ENCODE measurements around the gene RASGRP4.
A peak's percentile ranks its signal among the peaks of the same experiment; 100 is the strongest.
"Not testable (repeated sequence)": the region's sequence is repeated elsewhere in the genome, so short reads cannot be mapped to it uniquely, and the experiment has no call there.

Gene RASGRP4

DNA sequence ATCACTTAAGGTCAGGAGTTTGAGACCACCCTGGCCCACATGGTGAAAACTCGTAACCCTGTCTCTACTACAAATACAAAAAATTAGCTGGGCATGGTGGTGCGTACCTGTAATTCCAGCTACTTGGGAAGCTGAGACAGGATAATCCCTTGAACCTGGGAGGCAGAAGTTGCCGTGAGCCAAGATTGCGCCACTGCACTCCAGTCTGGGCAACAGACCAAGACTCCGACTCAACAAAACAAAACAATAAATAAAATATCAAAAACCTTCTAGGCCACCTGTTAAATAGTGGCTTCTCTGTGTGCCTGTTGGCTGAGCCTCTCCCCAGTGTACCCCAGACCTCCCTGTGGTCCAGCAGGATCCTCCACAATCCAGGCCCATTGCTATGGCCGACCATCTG, 54.9 kb downstream of the RASGRP4 start:
- DNase-seq (ENCODE audit: low read depth in 2 of 2), result no peak
- TF ChIP-seq, protein P1, sequence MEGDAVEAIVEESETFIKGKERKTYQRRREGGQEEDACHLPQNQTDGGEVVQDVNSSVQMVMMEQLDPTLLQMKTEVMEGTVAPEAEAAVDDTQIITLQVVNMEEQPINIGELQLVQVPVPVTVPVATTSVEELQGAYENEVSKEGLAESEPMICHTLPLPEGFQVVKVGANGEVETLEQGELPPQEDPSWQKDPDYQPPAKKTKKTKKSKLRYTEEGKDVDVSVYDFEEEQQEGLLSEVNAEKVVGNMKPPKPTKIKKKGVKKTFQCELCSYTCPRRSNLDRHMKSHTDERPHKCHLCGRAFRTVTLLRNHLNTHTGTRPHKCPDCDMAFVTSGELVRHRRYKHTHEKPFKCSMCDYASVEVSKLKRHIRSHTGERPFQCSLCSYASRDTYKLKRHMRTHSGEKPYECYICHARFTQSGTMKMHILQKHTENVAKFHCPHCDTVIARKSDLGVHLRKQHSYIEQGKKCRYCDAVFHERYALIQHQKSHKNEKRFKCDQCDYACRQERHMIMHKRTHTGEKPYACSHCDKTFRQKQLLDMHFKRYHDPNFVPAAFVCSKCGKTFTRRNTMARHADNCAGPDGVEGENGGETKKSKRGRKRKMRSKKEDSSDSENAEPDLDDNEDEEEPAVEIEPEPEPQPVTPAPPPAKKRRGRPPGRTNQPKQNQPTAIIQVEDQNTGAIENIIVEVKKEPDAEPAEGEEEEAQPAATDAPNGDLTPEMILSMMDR (IDR thresholded peaks at IDR 0.05; ENCODE audit: low read depth, low read length), result no peak

DNA sequence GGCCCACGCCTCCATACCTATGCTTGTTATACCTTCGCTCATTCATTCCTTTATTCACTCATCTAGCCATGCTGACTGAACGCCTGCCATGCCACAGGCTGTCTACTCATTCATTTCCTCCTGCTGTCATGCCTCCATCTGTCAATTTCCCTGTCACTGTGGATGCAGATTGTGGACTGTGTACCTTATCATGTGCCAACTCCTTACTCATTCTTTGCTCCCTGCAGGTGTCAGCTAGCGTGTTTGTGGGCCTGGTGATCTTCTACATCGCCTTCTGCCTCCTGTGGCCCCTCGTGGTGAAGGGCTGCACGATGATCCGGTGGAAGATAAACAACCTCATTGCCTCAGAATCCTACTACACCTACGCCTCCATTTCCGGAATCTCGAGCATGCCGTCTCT, 55.7 kb downstream of the RASGRP4 start:
- TF ChIP-seq, protein P1 (IDR thresholded peaks at IDR 0.05; ENCODE audit: low read depth, low read length), result no peak
- no peak for DNase-seq (ENCODE audit: low read depth in 2 of 2)
- H3K4me3 ChIP-seq (replicated peaks in 1 of 2; ENCODE audit: low read depth in 2 of 2, low read length in 2 of 2), result no peak overlapping the region

More for the DNA sequence above, 54.9 kb downstream of the RASGRP4 start:
- no peak overlapping the region for H3K4me3 ChIP-seq (replicated peaks in 1 of 2; ENCODE audit: low read depth in 2 of 2, low read length in 2 of 2)

DNA sequence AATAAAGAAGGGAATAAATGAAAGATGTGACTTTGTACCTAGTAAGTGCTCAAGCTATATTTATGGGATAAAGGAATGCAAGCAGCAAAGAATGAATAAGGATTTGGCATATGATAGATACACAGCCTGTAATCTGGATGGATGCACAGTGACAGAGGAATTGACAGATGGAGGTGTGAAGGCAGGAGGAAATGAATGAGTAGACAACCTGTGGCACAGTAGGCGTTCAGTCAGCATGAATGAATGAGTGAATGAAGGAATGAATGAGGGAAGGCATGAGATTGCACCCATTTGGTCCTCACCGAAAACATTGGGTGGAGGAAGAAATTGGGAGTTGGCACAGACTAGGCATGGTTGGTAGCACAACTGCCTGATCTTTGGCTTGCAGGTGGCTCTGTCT, 56.4 kb downstream of the RASGRP4 start:
- TF ChIP-seq, protein P1 (IDR thresholded peaks at IDR 0.05; ENCODE audit: low read depth, low read length), result no peak
- H3K4me3 ChIP-seq (replicated peaks in 1 of 2; ENCODE audit: low read depth in 2 of 2, low read length in 2 of 2), result no peak overlapping the region
- DNase-seq (ENCODE audit: low read depth in 2 of 2), result no peak

DNA sequence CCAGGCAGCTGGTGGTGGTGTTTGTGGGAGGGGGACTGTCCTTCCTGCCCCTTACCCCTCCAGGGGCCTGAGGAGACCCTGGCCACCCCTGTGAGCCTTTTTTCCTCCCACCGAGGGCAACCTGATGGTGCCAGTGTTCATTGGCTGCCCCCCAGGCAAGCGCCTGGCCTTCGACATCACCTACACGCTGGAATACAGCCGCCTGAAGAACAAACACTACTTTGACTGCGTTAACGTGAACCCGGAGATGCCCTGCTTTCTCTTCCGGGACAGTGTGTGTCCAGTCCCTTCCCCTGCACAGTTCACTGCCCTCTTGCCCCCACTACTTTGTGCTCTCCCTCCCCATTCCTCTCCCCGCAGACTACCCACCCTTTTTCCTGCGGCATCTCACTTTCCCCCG, 59.0 kb downstream of the RASGRP4 start:
- TF ChIP-seq, protein P1 (IDR thresholded peaks at IDR 0.05; ENCODE audit: low read depth, low read length), result no peak
- DNase-seq (ENCODE audit: low read depth in 2 of 2), result no peak

DNA sequence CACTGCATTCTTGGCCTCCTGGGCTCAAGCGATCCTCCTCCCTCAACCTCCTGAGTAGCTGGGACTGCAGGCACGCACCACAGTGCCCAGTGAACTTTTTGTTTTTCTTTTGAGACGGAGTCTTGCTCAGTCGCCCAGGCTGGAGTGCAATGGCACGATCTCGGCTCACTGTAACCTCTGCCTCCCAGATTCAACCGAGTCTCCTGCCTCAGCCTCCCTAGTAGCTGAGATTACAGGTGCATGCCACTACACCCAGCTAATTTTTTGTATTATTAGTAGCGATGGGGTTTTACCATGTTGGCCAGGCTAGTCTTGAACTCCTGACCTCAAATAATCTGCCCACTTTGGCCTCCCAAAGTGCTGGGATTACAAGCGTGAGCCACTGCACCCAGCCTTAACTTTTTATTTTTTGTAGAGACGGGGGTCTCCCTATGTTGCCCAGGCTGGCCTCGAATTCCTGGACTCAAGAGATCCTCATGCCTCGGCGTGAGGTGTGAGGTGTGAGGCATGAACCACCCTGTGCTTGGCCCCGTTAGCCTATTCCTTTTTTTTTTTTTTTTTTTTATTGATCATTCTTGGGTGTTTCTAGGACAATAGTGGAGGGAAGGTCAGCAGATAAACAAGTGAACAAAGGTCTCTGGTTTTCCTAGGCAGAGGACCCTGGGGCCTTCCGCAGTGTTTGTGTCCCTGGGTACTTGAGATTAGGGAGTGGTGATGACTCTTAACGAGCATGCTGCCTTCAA, 62.9 kb downstream of the RASGRP4 start:
- not testable (repeated sequence) for H3K4me3 ChIP-seq (replicated peaks in 1 of 2; ENCODE audit: low read depth in 2 of 2, low read length in 2 of 2); DNase-seq (ENCODE audit: low read depth in 2 of 2)

More for the DNA sequence above, 59.0 kb downstream of the RASGRP4 start:
- no peak overlapping the region for H3K4me3 ChIP-seq (replicated peaks in 1 of 2; ENCODE audit: low read depth in 2 of 2, low read length in 2 of 2)

DNA sequence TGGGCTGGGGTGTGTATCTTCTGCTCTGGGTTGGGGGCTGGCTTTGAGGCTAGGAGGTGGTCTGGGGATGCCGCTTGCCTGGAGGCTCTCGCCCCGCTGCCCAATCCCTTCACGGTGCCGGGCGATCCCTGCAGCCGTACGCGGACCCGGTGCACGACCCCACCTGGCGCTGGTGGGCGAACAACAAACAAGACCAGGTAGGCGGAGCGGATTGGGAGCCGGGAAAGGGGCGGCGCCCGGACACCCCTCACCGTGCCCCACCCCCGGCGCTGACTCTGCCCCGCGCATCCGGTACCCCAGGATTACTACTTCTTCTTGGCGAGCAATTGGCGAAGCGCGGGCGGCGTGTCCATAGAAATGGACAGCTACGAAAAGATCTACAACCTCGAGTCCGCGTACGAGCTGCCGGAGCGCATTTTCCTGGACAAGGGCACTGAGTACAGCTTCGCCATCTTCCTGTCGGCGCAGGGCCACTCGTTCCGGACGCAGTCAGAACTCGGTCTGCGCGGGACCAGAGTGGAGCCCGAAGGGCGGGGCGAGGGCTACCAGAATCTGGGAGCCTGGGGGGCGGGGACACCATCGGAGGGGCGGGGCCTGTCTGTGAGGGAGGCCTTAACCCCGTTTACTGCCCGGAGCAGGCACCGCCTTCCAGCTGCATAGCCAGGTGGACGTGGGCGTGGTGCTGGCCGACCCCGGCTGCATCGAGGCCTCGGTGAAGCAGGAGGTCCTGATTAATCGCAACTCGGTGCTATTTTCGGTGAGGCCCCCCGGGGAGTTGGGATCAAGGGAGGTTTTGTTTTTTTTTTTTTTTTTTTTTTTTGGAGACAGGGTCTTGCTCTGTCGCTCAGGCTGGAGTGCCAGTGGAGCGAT, 63.7 kb downstream of the RASGRP4 start:
- TF ChIP-seq, protein P1 (IDR thresholded peaks at IDR 0.05; ENCODE audit: low read depth, low read length), result no peak
- DNase-seq (ENCODE audit: low read depth in 2 of 2), result peak; percentile 53 to 60
- peak overlapping the region; percentile 62 to 71 for H3K4me3 ChIP-seq (replicated peaks in 1 of 2; ENCODE audit: low read depth in 2 of 2, low read length in 2 of 2)

DNA sequence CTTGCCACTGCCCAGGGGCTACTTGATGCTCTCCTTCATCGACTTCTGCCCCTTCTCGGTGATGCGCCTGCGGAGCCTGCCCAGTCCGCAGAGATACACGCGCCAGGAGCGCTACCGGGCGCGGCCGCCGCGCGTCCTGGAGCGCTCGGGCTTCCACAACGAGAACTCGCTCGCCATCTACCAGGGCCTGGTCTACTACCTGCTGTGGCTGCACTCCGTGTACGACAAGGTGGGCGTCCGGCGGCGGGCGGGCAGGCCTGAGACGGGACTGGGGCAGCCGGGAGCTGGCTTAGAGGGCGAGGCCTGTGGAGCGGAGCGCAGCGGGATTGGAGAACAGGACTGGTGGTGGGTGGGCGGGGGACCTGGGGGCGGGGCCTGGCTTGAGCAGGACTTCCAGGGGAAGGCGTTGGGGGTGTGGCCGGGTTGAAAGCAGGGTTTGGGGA, 64.4 kb downstream of the RASGRP4 start:
- DNase-seq (ENCODE audit: low read depth in 2 of 2), result peak; percentile 71 to 72
- TF ChIP-seq, protein P1 (IDR thresholded peaks at IDR 0.05; ENCODE audit: low read depth, low read length), result peak; percentile 35
- H3K4me3 ChIP-seq (replicated peaks in 1 of 2; ENCODE audit: low read depth in 2 of 2, low read length in 2 of 2), result peak overlapping the region; percentile 62 to 71

Measured in cardiac fibroblast (primary cell).